HG02938 (cell line): ENCODE data around the gene CBLL1.

Experiments used
- ATAC-seq: cut with Tn5 transposase; IDR thresholded peaks from one replicate; pipeline ENCODE4 v1.9.1; 2021; ENCODE audit warnings: mild to moderate bottlenecking, moderate library complexity; ENCODE audit not compliant: unreplicated experiment

CBLL1 gene

GRCh38 chr7:107743567-107744344, at the start of gene CBLL1:
Gene CBLL1 (plus strand): TSS chr7:107744142. CDS start chr7:107744164, 22 bp downstream.
- ATAC-seq = peak; percentile 85

GRCh38 chr7:107694386-107694785, 49.6 kb upstream of the CBLL1 start:
- no peak for ATAC-seq

GRCh38 chr7:107696330-107696946, 47.5 kb upstream of the CBLL1 start:
- no peak for ATAC-seq

GRCh38 chr7:107697321-107698049, 46.5 kb upstream of the CBLL1 start:
- ATAC-seq = no peak

GRCh38 chr7:107700570-107700969, 43.4 kb upstream of the CBLL1 start:
- no peak for ATAC-seq

GRCh38 chr7:107701191-107701590, 42.8 kb upstream of the CBLL1 start:
- no peak for ATAC-seq

- no peak for ATAC-seq
Measured at GRCh38 chr7:107703219-107703618, 40.7 kb upstream of the CBLL1 start.

- no peak for ATAC-seq
Measured at GRCh38 chr7:107703872-107704271, 40.1 kb upstream of the CBLL1 start.

DNA sequence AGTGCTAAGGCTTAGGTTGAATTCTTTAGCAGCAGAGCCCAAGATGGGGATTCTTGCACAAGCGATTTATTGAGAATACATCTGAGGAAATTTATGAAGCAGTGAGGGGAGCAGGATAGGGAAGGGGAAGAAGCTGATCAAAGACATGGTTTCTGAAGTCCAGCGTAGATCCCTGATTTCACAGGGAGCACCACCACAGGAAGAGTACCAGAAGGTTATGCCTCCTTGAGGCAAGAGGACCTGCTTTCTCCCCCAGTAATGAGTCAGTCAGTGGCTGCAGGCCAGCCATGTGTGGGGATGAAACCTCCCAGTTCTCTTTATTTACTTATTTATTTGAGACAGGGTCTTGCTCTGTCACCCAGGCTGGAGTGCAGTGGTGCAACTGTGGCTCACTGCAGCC, 35.0 kb upstream of the CBLL1 start:
- ATAC-seq = no peak

GRCh38 chr7:107711301-107711700, 32.6 kb upstream of the CBLL1 start:
- ATAC-seq = no peak

GRCh38 chr7:107712025-107712424, 31.9 kb upstream of the CBLL1 start:
- no peak for ATAC-seq

DNA sequence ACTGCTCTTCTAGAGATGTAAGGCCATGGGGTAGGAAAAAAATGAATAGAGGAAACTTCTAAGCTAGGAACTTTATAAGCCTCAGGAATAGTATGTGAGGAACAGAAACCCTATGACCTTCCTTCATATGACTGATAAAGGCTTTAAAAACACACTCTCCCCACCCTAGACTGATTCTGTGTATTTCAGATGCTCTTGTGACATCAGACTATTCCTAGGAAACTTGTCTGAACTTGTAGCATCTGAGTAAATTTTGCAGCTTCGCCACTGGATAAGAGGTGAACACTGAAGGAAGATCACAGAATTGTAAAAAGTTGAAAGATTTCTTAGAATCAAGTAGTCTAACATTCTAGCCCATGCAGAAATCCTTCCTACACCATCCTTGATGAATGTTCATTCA, 31.0 kb upstream of the CBLL1 start:
- ATAC-seq = no peak

DNA sequence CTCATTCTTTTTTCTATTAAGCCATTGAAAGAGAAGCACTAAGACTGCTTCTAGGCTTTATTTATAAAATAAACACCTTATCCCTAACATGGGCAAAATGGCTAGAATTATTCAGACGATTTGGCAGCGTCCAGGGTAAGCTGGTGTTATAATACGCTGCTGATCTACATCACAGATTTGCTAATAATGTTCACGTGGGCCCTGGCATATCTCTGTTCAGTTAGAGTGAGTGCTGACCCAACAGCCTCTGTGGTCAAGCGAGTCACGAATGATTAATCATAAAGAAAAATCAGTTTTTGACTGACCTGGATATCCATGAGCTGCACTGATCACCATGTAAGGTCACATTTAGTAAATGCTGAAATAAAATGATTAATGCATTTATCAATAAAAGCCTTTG, 28.4 kb upstream of the CBLL1 start:
- no peak for ATAC-seq

- ATAC-seq = no peak
Measured at GRCh38 chr7:107718456-107719193, 25.3 kb upstream of the CBLL1 start.

DNA sequence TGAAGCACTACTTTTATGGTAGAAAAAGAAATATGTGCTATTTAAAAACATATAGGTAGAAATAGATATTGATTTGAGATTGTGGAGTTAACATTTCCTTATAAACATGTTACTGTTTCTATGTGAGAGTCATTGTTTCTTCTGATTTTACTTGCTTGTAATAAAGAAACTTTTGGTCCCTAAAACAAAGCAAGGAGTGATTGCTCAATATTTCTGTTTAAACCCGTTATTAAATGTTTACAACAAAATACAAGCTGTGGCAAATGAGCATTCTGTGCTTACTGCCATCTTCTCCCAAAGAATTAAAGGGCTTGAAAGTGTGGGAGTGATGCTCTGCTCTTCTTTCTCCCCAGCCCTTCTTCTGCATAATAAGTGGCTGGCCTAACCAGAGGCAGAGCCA, 22.7 kb upstream of the CBLL1 start:
- ATAC-seq = no peak

- no peak for ATAC-seq
Measured at GRCh38 chr7:107723255-107723654, 20.7 kb upstream of the CBLL1 start.

- ATAC-seq = no peak
Measured at GRCh38 chr7:107725138-107725740, 18.7 kb upstream of the CBLL1 start.

GRCh38 chr7:107726356-107727130, 17.4 kb upstream of the CBLL1 start:
- no peak for ATAC-seq

GRCh38 chr7:107728276-107728675, 15.7 kb upstream of the CBLL1 start:
- ATAC-seq = no peak
